SK-N-MC (cell line): ENCODE results near the gene ADAMTS6.

ENCODE experiments used
- EZH2 ChIP-seq: fragments of 200-600 bp; sonication (generic); IDR thresholded peaks from one replicate; pipeline ENCODE4 v1.6.1; 2017; ENCODE audit warnings: antibody characterized with exemption
- FOXP2 ChIP-seq: optimal IDR thresholded peaks from 2 replicates; pipeline ENCODE3; 2011; ENCODE audit warnings: mild to moderate bottlenecking, moderate library complexity; ENCODE audit not compliant: insufficient read depth; ENCODE audit errors: extremely low read length, control extremely low read depth
- POLR2AphosphoS5 ChIP-seq: IDR thresholded peaks from 2 replicates; pipeline ENCODE4 v1.6.1; 2012; ENCODE audit warnings: mild to moderate bottlenecking, low read depth, low read length, borderline replicate concordance

GRCh38 chr5:65184780-65185179 lies 296.9 kb downstream of the ADAMTS6 start:
- TF ChIP-seq EZH2 (no peak), POLR2AphosphoS5 (no peak), FOXP2 (no peak)
